Motor neuron (in vitro differentiated cells): Measurements from ENCODE around the gene RBM4B. TPM values are rescaled to one million over a fixed set of nuclear protein-coding genes. Genes with fewer than 3 reads are reported as not detected.

Experiments used
- ATAC-seq, 8 experiments: fragments of 200-7000 bp; cut with Tn5 transposase; replicated peaks in 6 of 8; 2 replicates each; pipeline ENCODE4 v1.8.0; 2021; ENCODE audit warnings: mild to moderate bottlenecking in 8 of 8, moderate library complexity in 8 of 8
- H3K27ac ChIP-seq, 2 donors: fragments of 250-450 bp; sonication (Bioruptor Pico); 2 replicates each; pipeline ENCODE4 v1.9.0; 2021; ENCODE audit warnings: antibody characterized with exemption in 2 of 2, mild to moderate bottlenecking in 2 of 2, moderate library complexity in 1 of 2
- H3K4me1 ChIP-seq, 2 donors: fragments of 250-450 bp; sonication (Bioruptor Pico); replicated peaks in 1 of 2; 2 replicates each; pipeline ENCODE4 v1.6.1; 2021; ENCODE audit warnings: antibody characterized with exemption in 2 of 2, mild to moderate bottlenecking in 2 of 2, moderate library complexity in 1 of 2
- H3K4me3 ChIP-seq, 5 donors: fragments of 250-450 bp; sonication (Bioruptor Pico); 2 replicates each; pipeline ENCODE4 v1.9.0; 2021; ENCODE audit warnings: antibody characterized with exemption in 5 of 5, mild to moderate bottlenecking in 5 of 5, moderate library complexity in 4 of 5
- WGBS, 10 experiments: fragments of 450-650 bp; shearing (Covaris generic); methylation state at CpG; one replicate each; pipeline ENCODE4 v1.0.0; 2022; 5-methylcytosine and 5-hydroxymethylcytosine counted together
- in situ Hi-C, 9 experiments: fragments of 400-800 bp; cut with MboI; loops; one replicate each; pipeline ENCODE4 v1.15.0; 2021; ENCODE audit warnings: low sequenced_read_pairs in 9 of 9, low pct_unique_long_range_greater_than_20kb in 2 of 9; ENCODE audit not compliant: unreplicated experiment in 9 of 9
- total RNA-seq, 8 experiments: library from RNA; unstranded; fragments of 300-600 nt; gene quantifications; 2 replicates each; pipeline versions ENCODE4 v1.2.3 to v1.2.4, GENCODE V29; 2022

The RBM4B gene
- total RNA-seq, 8 experiments from 2014 or later = 14.9 to 59.5 (median 47.7) TPM

DNA sequence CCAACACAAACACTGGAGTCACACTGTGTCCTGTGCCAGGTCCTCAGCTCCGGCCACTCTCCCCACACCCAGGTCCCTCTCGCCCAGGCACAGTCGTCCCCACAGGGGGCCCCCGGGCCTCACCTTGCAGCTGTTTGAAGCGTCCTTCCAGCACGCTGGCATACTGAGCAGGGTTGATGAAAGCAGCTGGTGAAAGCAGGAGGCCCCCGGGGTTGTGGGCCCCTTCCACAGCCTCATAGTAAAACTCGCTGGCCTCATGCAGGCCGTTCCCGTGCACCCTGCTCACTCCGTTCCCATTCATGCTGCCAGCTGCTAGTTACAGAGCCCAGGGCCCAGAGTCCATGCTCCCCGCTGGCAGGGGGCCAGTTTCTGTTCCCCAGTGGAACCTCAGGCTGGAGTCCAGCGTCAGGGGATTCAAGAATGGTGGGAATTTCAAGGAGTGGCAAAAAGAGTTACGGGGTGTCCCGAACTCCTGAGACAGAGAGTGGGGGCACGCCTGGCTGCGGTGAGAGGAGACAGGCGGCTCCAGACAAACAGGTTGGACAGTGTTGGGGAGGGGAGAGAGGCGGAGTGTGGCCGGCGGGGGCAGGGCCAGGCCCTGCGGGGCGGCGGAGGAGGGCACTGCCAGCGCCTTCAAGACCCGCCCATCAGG lies 40.8 kb upstream of the RBM4B start:
- in situ Hi-C loops = loop anchor here in 1 of 9 experiments (25.0 kb wide), 1 partner anchor 94 kb away; no protein-coding TSS in a partner anchor
- peaks cover 0 to 8% of the 10 kb centered on the region in 2 donors for H3K4me1 ChIP-seq
- no peak overlapping the region for H3K27ac ChIP-seq
- ATAC-seq = peak in 5 of 8 experiments; percentile 23 to 60 (median 48)
- WGBS, 10 experiments = 60 to 82% (median 80%) methylated on average over 1 to 7 of the region's 26 CpGs; no CpG with 5 or more reads in 6 of the 10 experiments
- no peak overlapping the region for H3K4me3 ChIP-seq

- no peak for ATAC-seq
- Histone ChIP-seq H3K4me3 (no peak overlapping the region), H3K4me1 (peaks cover 0 to 8% of the 10 kb centered on the region in 2 donors), H3K27ac (no peak overlapping the region)
- in situ Hi-C loops = loop anchor here in 1 of 9 experiments (25.0 kb wide), 1 partner anchor 94 kb away; no protein-coding TSS in a partner anchor
- 0 to 100% (median 75%) methylated on average over 1 to 5 of the region's 14 CpGs; no CpG with 5 or more reads in 5 of the 10 experiments for WGBS, 10 experiments
Measured at GRCh38 chr11:66717925-66718319, 40.2 kb upstream of the RBM4B start.

DNA sequence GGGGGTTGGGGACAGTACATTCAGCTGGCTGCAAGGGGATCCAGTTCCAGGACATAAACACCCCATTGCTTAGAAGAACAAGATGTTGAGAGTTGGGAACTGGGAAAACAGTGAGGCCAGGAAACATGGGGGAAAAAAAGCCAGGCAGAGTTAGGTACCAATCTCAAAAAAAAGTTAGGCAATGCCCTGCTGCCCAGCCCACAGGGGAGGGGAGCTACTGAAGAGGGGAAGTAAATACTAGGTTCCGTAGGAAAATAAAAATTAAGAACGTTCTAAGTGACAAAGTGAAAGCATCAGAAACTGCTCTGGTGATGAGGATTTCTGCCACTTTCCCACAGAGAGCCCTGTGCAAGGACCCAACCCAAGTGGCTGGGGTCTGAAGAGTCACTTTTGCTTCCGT lies 39.3 kb upstream of the RBM4B start:
- ATAC-seq = no peak
- in situ Hi-C loops = loop anchor here in 1 of 9 experiments (25.0 kb wide), 1 partner anchor 95 kb away; no protein-coding TSS in a partner anchor
- H3K4me1 ChIP-seq = peaks cover 0 to 8% of the 10 kb centered on the region in 2 donors
- WGBS, 10 experiments = 48 to 95% (median 81%) methylated on average over 1 to 3 of the region's 3 CpGs; no CpG with 5 or more reads in 2 of the 10 experiments
- no peak overlapping the region for H3K4me3 ChIP-seq
- no peak overlapping the region for H3K27ac ChIP-seq

GRCh38 chr11:66715346-66716085 lies 37.8 kb upstream of the RBM4B start:
- Histone ChIP-seq H3K27ac (no peak overlapping the region), H3K4me1 (peaks cover 0 to 6% of the 10 kb centered on the region in 2 donors), H3K4me3 (no peak overlapping the region)
- in situ Hi-C loops = loop anchor here in 1 of 9 experiments (25.0 kb wide), 1 partner anchor 97 kb away; no protein-coding TSS in a partner anchor
- no peak for ATAC-seq
- 0 to 97% (median 86%) methylated on average over 1 to 6 of the region's 19 CpGs; no CpG with 5 or more reads in 3 of the 10 experiments for WGBS, 10 experiments

- WGBS, 10 experiments = 0 to 100% (median 87%) methylated on average over 1 to 8 of the region's 12 CpGs; no CpG with 5 or more reads in 4 of the 10 experiments
- H3K27ac ChIP-seq = no peak overlapping the region
- H3K4me3 ChIP-seq = no peak overlapping the region
- no peak for ATAC-seq
- in situ Hi-C loops = loop anchor here in 1 of 9 experiments (25.0 kb wide), 1 partner anchor 98 kb away; no protein-coding TSS in a partner anchor
- H3K4me1 ChIP-seq = no peaks in the 10 kb centered on the region
Measured at GRCh38 chr11:66713746-66714480, 36.2 kb upstream of the RBM4B start.

DNA sequence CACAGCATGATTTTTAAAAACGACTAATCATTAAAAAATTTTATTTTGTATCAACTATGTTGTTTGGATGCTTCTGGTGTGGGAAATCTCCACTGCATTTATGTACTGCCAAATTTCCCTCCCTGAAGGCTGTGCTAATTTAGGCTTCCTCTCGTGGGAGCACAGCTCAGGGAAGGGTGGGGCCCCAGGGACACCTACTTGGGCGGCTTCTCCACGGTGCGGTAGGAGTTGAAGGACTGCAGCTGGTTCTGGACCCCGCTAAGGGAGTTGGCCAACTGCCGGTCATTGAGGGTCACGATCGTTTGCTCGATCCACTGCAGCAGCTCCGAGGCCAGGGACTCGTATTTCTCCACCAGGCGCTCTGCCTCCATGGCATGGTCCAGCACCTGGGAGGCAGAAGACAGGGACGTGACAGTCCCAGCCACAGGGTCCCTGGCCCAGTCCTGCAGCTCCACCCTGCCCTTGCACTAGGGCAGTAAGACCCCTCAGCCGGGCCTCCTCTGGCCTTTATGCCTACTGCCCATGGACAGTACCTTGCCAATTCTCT lies 32.8 kb upstream of the RBM4B start:
- ATAC-seq = no peak
- 40 to 100% (median 93%) methylated on average over 1 to 7 of the region's 15 CpGs; no CpG with 5 or more reads in 5 of the 10 experiments for WGBS, 10 experiments
- in situ Hi-C loops = loop anchor here in 1 of 9 experiments (25.0 kb wide), 1 partner anchor 102 kb away; no protein-coding TSS in a partner anchor
- Histone ChIP-seq H3K4me1 (no peaks in the 10 kb centered on the region), H3K27ac (no peak overlapping the region), H3K4me3 (no peak overlapping the region)

DNA sequence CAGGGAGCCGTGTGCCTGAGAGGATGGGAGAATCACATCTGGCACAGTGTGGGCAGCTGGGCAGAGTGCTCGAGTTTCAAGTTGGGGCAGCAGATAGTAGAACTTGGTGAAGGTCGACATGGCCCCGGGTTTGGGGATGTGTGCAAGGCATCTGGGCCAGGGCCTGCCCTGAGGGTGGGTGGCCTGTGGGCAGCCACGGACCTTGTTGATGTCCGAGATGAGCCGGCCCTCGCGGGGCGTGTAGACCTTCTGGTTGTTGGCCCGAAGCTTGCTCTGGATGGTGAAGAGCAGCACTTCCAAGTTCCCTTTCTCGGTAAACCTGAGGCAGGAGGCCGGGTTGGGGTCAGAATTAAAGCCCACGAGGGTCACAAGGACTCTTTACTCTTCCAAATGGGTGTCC lies 31.0 kb upstream of the RBM4B start:
- in situ Hi-C loops = loop anchor here in 1 of 9 experiments (25.0 kb wide), 1 partner anchor 104 kb away; no protein-coding TSS in a partner anchor
- no peaks in the 10 kb centered on the region for H3K4me1 ChIP-seq
- no peak overlapping the region for H3K27ac ChIP-seq
- 38 to 100% (median 93%) methylated on average over 1 to 9 of the region's 14 CpGs; no CpG with 5 or more reads in 2 of the 10 experiments for WGBS, 10 experiments
- ATAC-seq = no peak
- no peak overlapping the region for H3K4me3 ChIP-seq

- in situ Hi-C loops = loop anchor here in 1 of 9 experiments (25.0 kb wide), 1 partner anchor 104 kb away; no protein-coding TSS in a partner anchor
- peak in 1 of 8 experiments; percentile 47 for ATAC-seq
- Histone ChIP-seq H3K4me3 (no peak overlapping the region), H3K27ac (no peak overlapping the region), H3K4me1 (no peaks in the 10 kb centered on the region)
- 93 to 100% (median 100%) methylated on average over 1 to 7 of the region's 20 CpGs; no CpG with 5 or more reads in 7 of the 10 experiments for WGBS, 10 experiments
Measured at GRCh38 chr11:66708094-66708493, 30.4 kb upstream of the RBM4B start.

GRCh38 chr11:66707486-66707885 lies 29.8 kb upstream of the RBM4B start:
- H3K4me3 ChIP-seq = no peak overlapping the region
- 97% methylated on average over 6 of the region's 26 CpGs; no CpG with 5 or more reads in 9 of the 10 experiments for WGBS, 10 experiments
- no peak for ATAC-seq
- in situ Hi-C loops = loop anchor here in 1 of 9 experiments (25.0 kb wide), 1 partner anchor 105 kb away; no protein-coding TSS in a partner anchor
- no peaks in the 10 kb centered on the region for H3K4me1 ChIP-seq
- H3K27ac ChIP-seq = no peak overlapping the region

DNA sequence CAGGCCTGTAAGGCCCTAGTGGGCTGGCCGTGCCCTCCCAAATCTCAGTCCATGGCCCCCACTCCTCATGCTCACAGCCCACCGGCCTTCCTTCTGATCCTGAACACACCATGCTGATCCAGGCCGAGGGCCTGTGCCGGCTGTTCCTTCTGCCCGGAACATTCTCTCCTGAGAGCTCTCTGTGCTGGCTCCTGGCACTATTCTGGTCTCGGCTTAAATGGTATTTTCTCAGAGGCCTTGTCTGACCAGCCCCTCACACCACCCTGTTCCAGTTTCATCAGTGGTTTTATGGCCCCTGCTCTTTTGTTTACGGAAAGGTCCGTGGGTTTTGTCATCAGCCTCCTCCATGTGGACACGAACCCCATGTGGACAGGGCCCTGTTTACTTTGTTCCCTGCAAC lies 29.3 kb upstream of the RBM4B start:
- Histone ChIP-seq H3K27ac (no peak overlapping the region), H3K4me1 (no peaks in the 10 kb centered on the region), H3K4me3 (no peak overlapping the region)
- ATAC-seq = no peak
- WGBS, 10 experiments = 60 to 100% (median 80%) methylated on average over 1 to 9 of the region's 9 CpGs; no CpG with 5 or more reads in 3 of the 10 experiments
- in situ Hi-C loops = loop anchor here in 1 of 9 experiments (25.0 kb wide), 1 partner anchor 105 kb away; no protein-coding TSS in a partner anchor

DNA sequence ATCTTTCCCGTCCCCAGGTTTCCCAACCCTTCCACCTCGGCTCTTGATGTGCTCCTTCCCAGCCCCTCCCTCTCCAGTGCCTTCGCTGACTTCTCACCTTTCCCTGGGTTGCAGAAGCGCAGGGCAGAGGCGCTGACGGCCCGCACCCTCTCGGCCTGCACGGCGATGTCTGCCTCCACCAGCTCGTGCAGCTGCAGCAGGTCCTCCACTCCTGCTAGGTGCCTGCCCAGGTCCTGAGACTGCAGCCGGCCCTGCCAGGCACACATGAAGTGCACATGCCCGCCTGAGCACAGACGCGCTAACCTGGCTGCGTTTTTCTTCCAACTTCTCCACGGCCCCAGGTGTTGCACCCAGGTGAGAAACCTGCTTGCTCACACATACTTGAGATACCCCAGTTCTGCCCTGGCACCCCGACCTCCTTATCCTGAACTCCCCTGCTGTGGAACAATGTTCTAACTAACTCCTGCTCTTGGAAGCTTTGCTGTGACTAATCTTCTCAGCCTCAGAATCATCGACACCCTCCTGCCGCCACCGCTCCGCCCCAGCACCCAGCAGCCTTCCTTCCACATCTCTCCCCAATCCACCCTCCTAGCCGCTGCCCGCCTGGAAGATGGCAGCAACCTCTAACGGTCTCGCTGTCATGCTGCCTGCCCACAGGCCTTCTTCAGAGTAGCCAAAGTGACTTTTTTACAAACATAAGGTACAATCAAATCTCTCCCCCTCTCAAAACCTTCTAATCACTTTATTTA lies 28.1 kb upstream of the RBM4B start:
- no peaks in the 10 kb centered on the region for H3K4me1 ChIP-seq
- 72 to 100% (median 96%) methylated on average over 1 to 17 of the region's 26 CpGs; no CpG with 5 or more reads in 1 of the 10 experiments for WGBS, 10 experiments
- no peak overlapping the region for H3K27ac ChIP-seq
- in situ Hi-C loops = loop anchor here in 1 of 9 experiments (25.0 kb wide), 1 partner anchor 107 kb away; no protein-coding TSS in a partner anchor
- no peak for ATAC-seq
- no peak overlapping the region for H3K4me3 ChIP-seq
